ENCODE data around the gene ZFYVE28.
"Not testable (repeated sequence)": the region's sequence is repeated elsewhere in the genome, so short reads cannot be mapped to it uniquely, and the experiment has no call there.

ZFYVE28 gene

DNA sequence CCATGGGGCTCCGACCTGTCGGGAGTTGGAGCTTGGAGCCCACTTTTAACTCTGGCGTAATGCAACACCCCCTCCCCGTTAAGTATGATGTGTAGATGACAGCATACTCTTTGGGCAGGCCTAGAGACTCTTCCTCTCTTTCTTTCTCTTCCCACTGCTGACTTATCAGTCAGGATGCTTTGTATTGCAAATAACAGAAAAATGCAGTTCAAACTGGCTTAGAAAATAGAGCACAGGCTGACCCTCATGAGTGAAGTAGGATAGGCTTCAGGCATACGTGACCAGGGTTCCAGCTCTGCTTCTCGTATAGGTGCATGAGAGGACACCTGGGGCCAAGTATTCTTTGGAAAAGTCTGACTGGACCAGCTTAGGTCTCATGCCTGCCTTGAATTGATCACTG lies 27.1 kb upstream of the ZFYVE28 start:
- DNase-seq: no peak

- DNase-seq: no peak
Measured at GRCh38 chr4:2445130-2445529, 26.7 kb upstream of the ZFYVE28 start.

GRCh38 chr4:2443956-2444740 lies 25.7 kb upstream of the ZFYVE28 start:
- DNase-seq: no peak

GRCh38 chr4:2443061-2443730 lies 24.8 kb upstream of the ZFYVE28 start:
- DNase-seq: no peak

- DNase-seq: no peak
Measured at GRCh38 chr4:2442175-2442993, 23.9 kb upstream of the ZFYVE28 start.

DNA sequence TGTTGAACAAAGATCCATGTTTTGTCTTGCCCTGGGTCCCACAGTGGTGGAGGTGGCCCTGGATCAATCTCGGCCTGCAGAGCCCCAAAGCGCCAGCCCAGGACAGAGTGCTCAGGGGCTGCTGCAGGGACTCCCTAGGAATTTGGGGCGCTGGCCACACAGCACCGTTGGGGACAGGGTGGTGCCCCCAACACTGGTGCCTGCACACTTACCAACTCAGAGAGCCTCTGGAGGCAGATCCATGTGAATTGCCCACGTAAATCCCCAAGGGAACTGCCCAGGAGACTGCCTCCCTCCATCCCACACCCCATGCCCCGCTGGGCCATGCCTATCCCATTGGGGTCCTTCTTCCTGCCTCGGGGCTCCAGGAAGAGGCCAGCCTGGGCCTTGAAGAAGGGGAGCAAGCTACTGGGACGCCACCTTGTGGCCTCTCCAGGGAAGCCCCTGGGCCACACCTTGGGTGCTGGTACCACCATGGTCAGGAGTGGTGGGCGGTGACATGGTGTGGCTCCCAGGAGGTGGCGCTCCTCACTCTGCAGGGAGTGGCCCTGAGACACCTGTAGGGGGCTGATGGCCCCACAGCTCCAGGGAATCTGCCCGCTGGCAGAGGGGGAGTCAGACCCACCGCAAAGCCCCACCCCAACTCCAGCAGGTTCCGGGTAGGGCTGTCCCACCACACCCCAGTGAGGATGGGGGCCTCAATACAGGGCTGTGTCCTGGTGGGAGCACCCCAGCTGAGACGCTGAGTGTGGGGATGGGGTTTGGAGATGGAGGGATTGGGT lies 23.1 kb upstream of the ZFYVE28 start:
- no peak for DNase-seq

DNA sequence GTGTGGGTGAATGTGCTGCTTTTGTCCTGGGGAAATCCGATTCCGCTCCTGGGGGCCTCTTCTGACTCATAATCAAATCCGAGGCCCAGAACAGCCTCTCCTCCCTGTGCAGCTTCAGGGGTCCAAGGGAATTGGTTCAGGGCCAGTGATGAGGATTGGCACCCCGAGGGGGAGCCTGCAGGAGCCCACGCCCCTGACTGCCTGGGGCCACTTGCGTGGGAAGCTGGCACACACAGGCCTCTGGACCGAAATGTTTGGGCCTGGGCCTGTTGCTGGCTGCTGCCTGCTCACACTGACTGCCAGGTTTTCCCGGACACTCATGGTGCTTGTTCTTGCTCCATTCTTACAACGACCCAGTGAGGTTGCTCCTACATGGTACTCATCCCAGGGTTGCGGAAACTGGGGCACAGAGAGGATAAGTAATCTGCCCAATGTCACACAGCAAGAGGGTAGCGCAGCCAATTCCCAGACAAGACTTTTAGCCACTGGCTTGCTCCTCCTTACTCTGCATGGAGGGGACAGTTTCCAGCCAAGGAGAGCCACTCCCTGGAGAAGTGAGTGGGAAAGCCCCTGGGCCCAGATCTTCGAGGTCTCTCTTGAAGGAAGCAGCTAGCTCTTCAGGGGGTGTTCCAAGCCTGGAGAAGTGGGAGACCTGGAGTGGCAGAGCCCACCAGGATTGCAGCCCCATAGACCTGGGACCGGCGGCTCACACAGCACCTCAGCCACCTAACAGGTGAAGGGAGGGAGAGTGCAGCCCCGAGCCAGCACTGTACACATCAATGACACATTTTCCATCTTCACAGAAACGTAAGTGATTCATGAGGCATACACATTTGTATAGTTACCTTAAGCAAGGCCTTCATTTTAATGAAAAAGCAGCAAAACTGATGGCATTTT lies 20.6 kb upstream of the ZFYVE28 start:
- DNase-seq: no peak

DNA sequence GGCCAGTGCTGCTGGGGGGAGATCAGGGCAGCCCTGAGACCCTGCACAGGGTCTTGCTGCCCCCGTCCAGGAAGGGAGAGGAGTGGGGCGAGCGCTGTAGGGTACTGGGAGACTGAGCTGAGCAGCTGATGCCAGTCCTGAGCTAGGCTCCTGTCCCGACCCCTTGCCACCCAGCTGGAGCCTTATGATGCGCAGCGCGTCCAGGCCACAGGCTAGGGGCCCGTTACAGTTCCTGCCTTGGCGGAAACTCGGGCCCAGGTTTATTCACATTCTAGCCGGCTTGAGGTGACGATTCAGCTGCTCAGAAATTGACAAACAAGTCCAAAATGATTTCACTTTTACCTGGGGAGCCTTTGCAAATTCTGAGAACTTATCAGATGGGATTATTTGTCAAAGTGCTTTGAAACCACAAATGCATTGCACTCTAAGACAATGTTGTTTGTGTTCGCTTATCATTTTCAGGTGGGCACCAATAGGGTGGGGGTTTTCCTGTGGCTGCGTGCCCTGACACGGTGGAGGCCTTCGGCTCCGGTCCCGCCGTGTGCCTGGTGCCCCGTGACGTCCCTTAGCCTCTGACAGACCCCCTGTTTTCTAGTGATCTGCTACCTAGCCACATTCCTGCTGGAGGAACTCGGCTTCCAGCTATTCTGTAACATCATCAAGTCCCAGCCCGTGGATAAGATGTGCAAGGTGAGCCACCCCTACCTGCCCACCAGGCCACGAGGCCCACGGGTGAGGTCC lies 19.2 kb upstream of the ZFYVE28 start:
- no peak for DNase-seq

GRCh38 chr4:2436761-2437474 lies 18.5 kb upstream of the ZFYVE28 start:
- DNase-seq: no peak

DNA sequence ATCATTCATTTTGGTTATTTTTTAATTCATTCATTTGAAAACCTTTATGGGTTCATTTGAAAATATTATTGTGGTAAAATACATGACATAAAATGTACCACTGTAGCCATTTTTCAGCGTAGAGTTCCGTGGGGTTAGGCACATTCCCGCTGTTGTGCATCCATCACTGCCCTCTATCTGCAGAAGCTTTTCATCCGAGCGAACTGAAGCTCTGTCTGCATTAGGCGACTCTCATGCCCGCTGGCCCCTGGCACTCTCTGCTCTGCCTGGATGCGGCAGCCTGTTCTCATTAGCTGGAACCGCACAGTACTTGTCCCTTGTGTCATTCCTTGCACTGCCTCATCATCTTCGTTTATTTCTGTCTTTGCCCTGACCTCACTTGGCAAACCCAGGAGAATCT lies 17.9 kb upstream of the ZFYVE28 start:
- DNase-seq: no peak

DNA sequence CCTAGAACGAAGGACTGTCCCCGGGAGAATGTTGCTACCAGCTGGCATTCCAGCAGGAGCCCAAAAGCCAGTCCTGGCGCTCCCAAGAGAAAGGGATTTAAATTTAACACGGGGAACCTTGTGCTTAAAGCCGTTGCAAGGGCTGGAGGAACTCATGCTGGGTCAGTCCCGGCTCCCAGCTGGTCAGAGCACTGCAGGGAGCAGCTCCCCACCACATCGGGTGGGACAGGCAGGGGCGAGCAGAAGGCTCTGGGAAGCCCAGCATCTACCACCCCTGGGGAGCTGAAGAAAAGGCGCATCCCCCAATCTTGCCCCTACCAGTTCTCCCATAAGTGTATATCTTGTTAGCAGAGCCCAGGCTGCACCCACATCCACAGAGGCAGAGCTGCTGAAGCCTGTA lies 16.0 kb upstream of the ZFYVE28 start:
- DNase-seq: no peak

DNA sequence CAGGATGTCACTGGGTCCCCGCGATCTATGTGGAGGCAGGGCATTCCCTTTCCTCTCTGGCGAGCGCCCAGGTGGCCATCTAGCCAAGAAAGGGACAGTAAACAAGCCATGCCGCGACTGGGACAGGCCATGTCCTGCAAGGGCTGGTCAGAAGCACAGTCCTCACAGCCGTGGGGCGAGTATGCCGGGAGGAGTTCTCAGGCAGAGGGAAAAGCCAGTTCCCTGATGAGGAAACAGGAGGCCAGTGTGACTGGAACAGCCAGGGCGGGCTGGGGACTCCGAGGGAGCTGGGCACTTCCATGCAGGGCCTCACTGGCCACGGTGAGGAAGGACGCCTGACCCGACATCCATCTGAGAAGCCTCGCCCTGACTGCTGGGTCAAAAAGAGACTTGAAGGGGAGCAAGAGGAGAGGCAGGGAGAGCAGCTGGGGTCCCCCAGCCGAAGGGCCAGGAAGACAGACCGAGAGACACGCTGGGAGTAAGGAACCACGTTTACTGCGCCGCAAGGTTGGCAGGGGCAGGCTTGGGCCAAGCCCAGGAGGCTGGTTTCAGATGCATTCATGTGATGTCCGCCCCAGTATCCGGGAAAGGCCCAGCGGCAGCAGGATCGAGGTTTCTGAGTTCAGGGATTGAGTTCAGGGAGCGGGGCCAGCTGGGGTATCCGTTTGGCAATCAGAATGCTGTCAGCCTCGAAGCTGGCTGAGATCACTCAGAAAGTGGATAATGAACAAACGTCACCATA lies 15.3 kb upstream of the ZFYVE28 start:
- DNase-seq: no peak

DNA sequence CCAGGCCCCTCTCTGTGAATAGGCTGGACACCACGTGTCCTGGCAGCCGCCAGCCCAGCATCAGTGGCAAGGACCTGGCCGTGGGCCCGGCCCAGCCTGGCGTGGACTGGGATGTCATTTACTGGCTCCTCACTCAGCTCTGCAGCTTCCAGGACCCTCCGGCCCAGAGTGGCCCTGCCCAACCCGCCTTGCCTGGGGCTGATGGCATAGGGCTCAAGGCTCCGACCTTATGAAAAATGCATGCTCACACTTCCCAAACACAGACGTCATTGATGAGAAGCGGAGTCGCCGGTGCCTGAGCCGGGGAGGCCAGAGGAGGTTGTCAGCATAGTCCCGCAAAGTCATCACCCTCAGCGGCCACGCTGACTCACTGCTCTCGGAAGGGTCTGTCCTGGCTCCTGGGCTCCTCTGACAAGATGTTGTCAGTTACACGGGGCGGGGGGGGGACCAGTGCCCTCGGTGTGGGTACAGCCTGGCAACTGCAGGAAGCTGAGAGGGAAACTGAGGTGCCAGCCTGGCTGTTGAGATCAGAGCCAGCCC lies 14.6 kb upstream of the ZFYVE28 start:
- no peak for DNase-seq

DNA sequence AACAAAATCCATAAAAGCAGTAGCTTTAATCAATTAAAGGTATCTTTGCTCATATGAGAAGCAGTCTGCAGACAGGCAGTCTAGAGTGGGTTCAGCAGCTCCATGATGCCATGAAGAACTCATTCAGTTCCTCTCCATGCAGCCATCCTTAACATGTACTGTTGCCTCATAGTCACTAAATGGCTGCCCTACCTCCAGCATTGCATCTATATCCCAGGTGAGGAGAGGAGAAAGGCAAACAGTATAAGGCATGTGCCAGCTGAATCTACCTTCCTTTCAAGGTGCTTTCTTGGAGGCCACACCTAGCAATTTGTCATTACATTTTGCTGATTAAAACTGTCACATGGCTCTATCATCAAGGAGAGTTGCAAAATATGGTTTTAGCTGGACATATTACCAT lies 13.6 kb upstream of the ZFYVE28 start:
- DNase-seq: no peak

DNA sequence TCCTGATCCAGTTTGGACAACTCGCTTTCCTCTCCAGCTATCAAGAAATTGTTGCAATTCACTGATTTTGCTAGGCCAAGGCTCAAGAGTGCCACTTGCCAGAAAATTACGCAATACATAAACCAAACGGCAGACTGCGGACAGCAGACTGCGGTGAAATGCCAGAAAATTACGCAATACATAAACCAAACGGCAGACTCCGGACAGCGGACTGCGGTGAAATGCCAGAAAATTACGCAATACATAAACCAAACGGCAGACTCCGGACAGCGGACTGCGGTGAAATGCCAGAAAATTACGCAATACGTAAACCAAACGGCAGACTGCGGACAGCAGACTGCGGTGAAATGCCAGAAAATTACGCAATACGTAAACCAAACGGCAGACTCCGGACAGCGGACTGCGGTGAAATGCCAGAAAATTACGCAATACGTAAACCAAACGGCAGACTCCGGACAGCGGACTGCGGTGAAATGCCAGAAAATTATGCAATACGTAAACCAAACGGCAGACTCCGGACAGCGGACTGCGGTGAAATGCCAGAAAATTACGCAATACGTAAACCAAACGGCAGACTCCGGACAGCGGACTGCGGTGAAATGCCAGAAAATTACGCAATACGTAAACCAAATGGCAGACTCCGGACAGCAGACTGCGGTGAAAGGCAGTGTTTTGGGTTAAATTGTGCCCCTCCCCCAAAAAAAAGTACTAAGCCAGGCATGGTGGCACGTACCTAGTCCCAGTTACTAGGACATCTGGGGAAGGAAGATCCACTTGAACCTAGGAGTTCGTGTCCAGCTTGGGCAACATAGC lies 11.7 kb upstream of the ZFYVE28 start:
- not testable (repeated sequence) for DNase-seq

GRCh38 chr4:2428496-2429213 lies 10.2 kb upstream of the ZFYVE28 start:
- no peak for DNase-seq
